ENCODE data around the gene RPP25. TPM values are rescaled to one million over a fixed set of nuclear protein-coding genes. Genes with fewer than 3 reads are reported as not detected.
A peak's percentile ranks its signal among the peaks of the same experiment; 100 is the strongest.

RPP25 gene
- total and polyA plus RNA-seq, 2 of the 13 experiments (the other 11 are each of a cell fraction or from before 2014, with no cell fraction given) = 0.05 to 0.11 TPM

DNA sequence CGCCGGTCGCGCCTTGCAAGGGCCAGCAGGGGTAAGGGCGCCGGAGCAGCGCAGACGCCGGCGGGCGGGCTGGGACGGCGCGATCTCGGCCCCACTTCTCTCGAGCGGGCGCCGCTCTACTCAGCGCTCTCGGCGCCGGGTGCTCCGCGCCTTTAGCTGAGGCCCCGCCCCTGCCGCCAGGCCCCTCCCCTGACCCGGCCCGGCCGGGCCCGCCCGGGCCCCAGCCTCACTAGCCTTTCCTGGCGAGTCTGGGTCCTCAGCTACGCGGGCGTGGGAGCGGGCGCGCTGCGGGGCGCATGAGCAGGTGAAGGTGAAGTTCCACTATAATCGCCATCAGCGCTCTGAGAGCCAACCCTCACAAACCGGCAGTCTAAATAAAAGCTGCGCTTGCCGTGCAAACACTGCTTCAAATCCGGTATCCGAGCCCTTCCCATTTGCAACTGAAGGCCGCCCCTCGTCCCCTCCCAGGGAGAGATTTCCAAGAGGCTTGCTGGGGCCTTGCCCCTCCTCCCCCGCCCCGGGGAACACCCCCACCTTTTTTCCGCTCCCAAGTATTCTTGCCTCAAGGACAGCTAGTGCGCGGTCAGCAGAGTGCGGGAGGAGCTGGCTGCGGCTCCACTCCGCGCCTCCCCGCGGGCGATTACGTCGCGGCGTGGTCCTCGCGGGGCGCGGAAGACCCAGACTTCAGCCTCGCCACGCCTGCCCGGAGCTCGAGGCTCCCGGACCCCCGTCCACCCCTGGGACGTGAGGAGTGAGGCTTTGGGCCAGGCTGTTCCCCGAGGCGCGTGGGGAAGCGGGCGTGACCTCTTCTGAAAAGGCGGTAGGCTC, at the start of gene RPP25 (continued):
- TF ChIP-seq ARHGAP35 (CRISPR knock-in tag; IDR thresholded peaks at IDR 0.05; ENCODE audit: borderline replicate concordance) (no peak), ZNF614 (CRISPR knock-in tag; IDR thresholded peaks at IDR 0.05; ENCODE audit: borderline replicate concordance) (no peak), PPARG (CRISPR knock-in tag; conservative IDR thresholded peaks at IDR 0.05) (no peak), ZNF496 (CRISPR knock-in tag; IDR thresholded peaks at IDR 0.05; ENCODE audit: insufficient replicate concordance) (no peak), RARA (CRISPR knock-in tag; IDR thresholded peaks at IDR 0.05) (no peak), SETDB1 (CRISPR knock-in tag; IDR thresholded peaks at IDR 0.05; ENCODE audit: borderline replicate concordance) (no peak), ZNF24 (IDR thresholded peaks at IDR 0.05) (no peak), ZNF777 (CRISPR knock-in tag; IDR thresholded peaks at IDR 0.05) (peak; percentile 67), ZNF792 (CRISPR knock-in tag; IDR thresholded peaks at IDR 0.05) (no peak), ZFP36 (IDR thresholded peaks at IDR 0.05; ENCODE audit: borderline replicate concordance, low read depth, low read length, partially characterized antibody) (no peak), CREM (IDR thresholded peaks at IDR 0.05) (no peak), CREM (CRISPR knock-in tag; IDR thresholded peaks at IDR 0.05) (no peak), HHEX (CRISPR knock-in tag; IDR thresholded peaks at IDR 0.05) (no peak), CENPX (CRISPR knock-in tag; IDR thresholded peaks at IDR 0.05) (no peak), ZBTB7B (CRISPR knock-in tag; IDR thresholded peaks at IDR 0.05) (peak; percentile 26; the same call in 1 of the 2 replicates), GABPA (IDR thresholded peaks at IDR 0.05; ENCODE audit: low read depth, low read length) (no peak), GABPA (CRISPR knock-in tag; IDR thresholded peaks at IDR 0.05; ENCODE audit: low read depth) (no peak), MIER2 (CRISPR knock-in tag; IDR thresholded peaks at IDR 0.05) (no peak), MAFF (IDR thresholded peaks at IDR 0.05; ENCODE audit: low read depth, low read length) (no peak)
- TF ChIP-seq, protein P1, sequence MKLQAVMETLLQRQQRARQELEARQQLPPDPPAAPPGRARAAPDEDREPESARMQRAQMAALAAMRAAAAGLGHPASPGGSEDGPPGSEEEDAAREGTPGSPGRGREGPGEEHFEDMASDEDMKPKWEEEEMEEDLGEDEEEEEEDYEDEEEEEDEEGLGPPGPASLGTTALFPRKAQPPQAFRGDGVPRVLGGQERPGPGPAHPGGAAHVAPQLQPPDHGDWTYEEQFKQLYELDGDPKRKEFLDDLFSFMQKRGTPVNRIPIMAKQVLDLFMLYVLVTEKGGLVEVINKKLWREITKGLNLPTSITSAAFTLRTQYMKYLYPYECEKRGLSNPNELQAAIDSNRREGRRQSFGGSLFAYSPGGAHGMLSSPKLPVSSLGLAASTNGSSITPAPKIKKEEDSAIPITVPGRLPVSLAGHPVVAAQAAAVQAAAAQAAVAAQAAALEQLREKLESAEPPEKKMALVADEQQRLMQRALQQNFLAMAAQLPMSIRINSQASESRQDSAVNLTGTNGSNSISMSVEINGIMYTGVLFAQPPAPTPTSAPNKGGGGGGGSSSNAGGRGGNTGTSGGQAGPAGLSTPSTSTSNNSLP (IDR thresholded peaks at IDR 0.05; ENCODE audit: low read depth, low read length) = no peak
- TF ChIP-seq, protein P2, sequence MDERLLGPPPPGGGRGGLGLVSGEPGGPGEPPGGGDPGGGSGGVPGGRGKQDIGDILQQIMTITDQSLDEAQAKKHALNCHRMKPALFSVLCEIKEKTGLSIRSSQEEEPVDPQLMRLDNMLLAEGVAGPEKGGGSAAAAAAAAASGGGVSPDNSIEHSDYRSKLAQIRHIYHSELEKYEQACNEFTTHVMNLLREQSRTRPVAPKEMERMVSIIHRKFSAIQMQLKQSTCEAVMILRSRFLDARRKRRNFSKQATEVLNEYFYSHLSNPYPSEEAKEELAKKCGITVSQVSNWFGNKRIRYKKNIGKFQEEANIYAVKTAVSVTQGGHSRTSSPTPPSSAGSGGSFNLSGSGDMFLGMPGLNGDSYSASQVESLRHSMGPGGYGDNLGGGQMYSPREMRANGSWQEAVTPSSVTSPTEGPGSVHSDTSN (CRISPR knock-in tag; IDR thresholded peaks at IDR 0.05) = no peak
- TF ChIP-seq, protein P3, sequence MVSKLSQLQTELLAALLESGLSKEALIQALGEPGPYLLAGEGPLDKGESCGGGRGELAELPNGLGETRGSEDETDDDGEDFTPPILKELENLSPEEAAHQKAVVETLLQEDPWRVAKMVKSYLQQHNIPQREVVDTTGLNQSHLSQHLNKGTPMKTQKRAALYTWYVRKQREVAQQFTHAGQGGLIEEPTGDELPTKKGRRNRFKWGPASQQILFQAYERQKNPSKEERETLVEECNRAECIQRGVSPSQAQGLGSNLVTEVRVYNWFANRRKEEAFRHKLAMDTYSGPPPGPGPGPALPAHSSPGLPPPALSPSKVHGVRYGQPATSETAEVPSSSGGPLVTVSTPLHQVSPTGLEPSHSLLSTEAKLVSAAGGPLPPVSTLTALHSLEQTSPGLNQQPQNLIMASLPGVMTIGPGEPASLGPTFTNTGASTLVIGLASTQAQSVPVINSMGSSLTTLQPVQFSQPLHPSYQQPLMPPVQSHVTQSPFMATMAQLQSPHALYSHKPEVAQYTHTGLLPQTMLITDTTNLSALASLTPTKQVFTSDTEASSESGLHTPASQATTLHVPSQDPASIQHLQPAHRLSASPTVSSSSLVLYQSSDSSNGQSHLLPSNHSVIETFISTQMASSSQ (IDR thresholded peaks at IDR 0.05; ENCODE audit: low read depth) = no peak
- TF ChIP-seq, protein P3 (CRISPR knock-in tag; IDR thresholded peaks at IDR 0.05; ENCODE audit: borderline replicate concordance) = no peak
- TF ChIP-seq, protein P4, sequence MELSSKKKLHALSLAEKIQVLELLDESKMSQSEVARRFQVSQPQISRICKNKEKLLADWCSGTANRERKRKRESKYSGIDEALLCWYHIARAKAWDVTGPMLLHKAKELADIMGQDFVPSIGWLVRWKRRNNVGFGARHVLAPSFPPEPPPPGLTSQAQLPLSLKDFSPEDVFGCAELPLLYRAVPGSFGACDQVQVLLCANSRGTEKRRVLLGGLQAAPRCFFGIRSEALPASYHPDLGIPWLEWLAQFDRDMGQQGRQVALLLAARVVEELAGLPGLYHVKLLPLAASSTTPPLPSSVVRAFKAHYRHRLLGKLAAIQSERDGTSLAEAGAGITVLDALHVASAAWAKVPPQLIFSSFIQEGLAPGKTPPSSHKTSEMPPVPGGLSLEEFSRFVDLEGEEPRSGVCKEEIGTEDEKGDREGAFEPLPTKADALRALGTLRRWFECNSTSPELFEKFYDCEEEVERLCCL (CRISPR knock-in tag; IDR thresholded peaks at IDR 0.05; ENCODE audit: borderline replicate concordance) = no peak

All from HepG2 (cell line).